Neural cell (in vitro differentiated cells): ENCODE data around the gene ABHD12B. TPM values are rescaled to one million over a fixed set of nuclear protein-coding genes. Genes with fewer than 3 reads are reported as not detected.

ENCODE experiments used
- H2AFZ ChIP-seq: fragments of 200-600, 300-800 bp; sonication (generic), shearing (Covaris generic); 2 replicates; pipeline ENCODE4 v1.6.0; 2014; ENCODE audit warnings: low read depth, mild to moderate bottlenecking, antibody characterized with exemption, low read length, moderate library complexity
- H3F3A ChIP-seq: fragments of 200-600 bp; shearing (Covaris generic); 2 replicates; pipeline ENCODE4 v1.6.1; 2016; ENCODE audit warnings: mild to moderate bottlenecking, moderate library complexity, mixed read lengths, antibody characterized with exemption, low read length; ENCODE audit not compliant: insufficient read depth, poor library complexity, severe bottlenecking
- H3K27ac ChIP-seq: fragments of 200-600, 300-800 bp; sonication (generic), shearing (Covaris generic); 2 replicates; pipeline ENCODE4 v1.5.1; 2014; ENCODE audit warnings: mild to moderate bottlenecking, low read length, moderate library complexity
- H3K27me3 ChIP-seq: fragments of 300-800, 200-600 bp; sonication (generic), shearing (Covaris generic); 2 replicates; pipeline ENCODE4 v1.6.0; 2014; ENCODE audit warnings: mild to moderate bottlenecking, low read depth, low read length, moderate library complexity; ENCODE audit not compliant: insufficient read depth
- H3K36me3 ChIP-seq: fragments of 300-800, 200-600 bp; sonication (generic), shearing (Covaris generic); 2 replicates; pipeline ENCODE4 v1.5.1; 2014; ENCODE audit warnings: mild to moderate bottlenecking, antibody characterized with exemption, low read length, moderate library complexity; ENCODE audit not compliant: insufficient read depth
- H3K4me2 ChIP-seq: fragments of 300-800, 200-600 bp; sonication (generic), shearing (Covaris generic); 2 replicates; pipeline ENCODE4 v1.6.0; 2014; ENCODE audit warnings: mild to moderate bottlenecking, low read length
- H3K4me3 ChIP-seq: fragments of 300-800, 200-600 bp; sonication (generic), shearing (Covaris generic); 2 replicates; pipeline ENCODE4 v1.5.1; 2014; ENCODE audit warnings: mild to moderate bottlenecking, low read length, moderate library complexity
- H3K79me2 ChIP-seq: fragments of 200-600 bp; shearing (Covaris generic); replicated peaks from 2 replicates; pipeline ENCODE4 v1.6.0; 2014; ENCODE audit warnings: mild to moderate bottlenecking, low read length, moderate library complexity; ENCODE audit not compliant: insufficient read depth
- H3K9ac ChIP-seq: fragments of 300-800, 200-600 bp; sonication (generic), shearing (Covaris generic); 2 replicates; pipeline ENCODE4 v1.6.1; 2016; ENCODE audit warnings: mild to moderate bottlenecking, low read length, mixed read lengths
- H3K9me2 ChIP-seq: fragments of 200-600 bp; shearing (Covaris generic); 2 replicates; pipeline ENCODE4 v1.6.1; 2016; ENCODE audit warnings: mild to moderate bottlenecking, low read length, mixed read lengths; ENCODE audit not compliant: insufficient read depth
- H3K9me3 ChIP-seq: fragments of 200-600, 300-800 bp; sonication (generic), shearing (Covaris generic); 2 replicates; pipeline ENCODE4 v1.6.1; 2016; ENCODE audit warnings: mild to moderate bottlenecking, mixed run types, low read length, moderate library complexity, mixed read lengths
- H4K20me1 ChIP-seq: fragments of 200-600 bp; shearing (Covaris generic); 2 replicates; pipeline ENCODE4 v1.6.1; 2016; ENCODE audit warnings: mild to moderate bottlenecking, mixed run types; ENCODE audit not compliant: insufficient read depth
- CTCF ChIP-seq: fragments of 450-650 bp; IDR thresholded peaks from 2 replicates; pipeline ENCODE4 v1.5.1; 2014; ENCODE audit warnings: antibody characterized with exemption, mild to moderate bottlenecking, moderate library complexity; ENCODE audit not compliant: poor library complexity, severe bottlenecking
- EP300 ChIP-seq: fragments of 450-650 bp; conservative IDR thresholded peaks from 2 replicates; pipeline ENCODE4 v1.6.1; 2014; ENCODE audit warnings: antibody characterized with exemption, mild to moderate bottlenecking, moderate library complexity; ENCODE audit not compliant: poor library complexity, severe bottlenecking
- EZH2 ChIP-seq: fragments of 200-600, 300-800 bp; shearing (Covaris generic), sonication (generic); IDR thresholded peaks from 2 replicates; pipeline ENCODE4 v1.6.1; 2014; ENCODE audit warnings: antibody characterized with exemption, low read length, borderline replicate concordance, mild to moderate bottlenecking; ENCODE audit not compliant: insufficient read depth, poor library complexity, severe bottlenecking
- MXI1 ChIP-seq: fragments of 450-650 bp; conservative IDR thresholded peaks from 2 replicates; pipeline ENCODE4 v1.6.1; 2014; ENCODE audit warnings: antibody characterized with exemption, mild to moderate bottlenecking; ENCODE audit not compliant: poor library complexity, severe bottlenecking
- POLR2AphosphoS5 ChIP-seq: IDR thresholded peaks from 2 replicates; pipeline ENCODE4 v1.6.1; 2012
- RAD21 ChIP-seq: fragments of 450-650 bp; conservative IDR thresholded peaks from 2 replicates; pipeline ENCODE4 v1.6.1; 2014; ENCODE audit warnings: antibody characterized with exemption, mild to moderate bottlenecking, moderate library complexity
- REST ChIP-seq: IDR thresholded peaks from 2 replicates; pipeline ENCODE4 v1.6.1; 2012; ENCODE audit warnings: borderline replicate concordance
- SMC3 ChIP-seq: fragments of 450-650 bp; conservative IDR thresholded peaks from 2 replicates; pipeline ENCODE4 v1.6.1; 2014; ENCODE audit warnings: antibody characterized with exemption, mild to moderate bottlenecking, moderate library complexity; ENCODE audit not compliant: poor library complexity
- TAF1 ChIP-seq: IDR thresholded peaks from 2 replicates; pipeline ENCODE4 v1.6.1; 2012; ENCODE audit warnings: low read depth
- polyA plus RNA-seq: library from polyadenylated mRNA; depleted of rRNA; stranded (reverse); fragments of >200 nt; gene quantifications from 2 replicates; pipeline ENCODE4 v1.2.3, GENCODE V29; 2014

The ABHD12B gene
- polyA plus RNA-seq, 1 donor from 2014 or later: not detected

GRCh38 chr14:50920482-50921230 lies 48.8 kb downstream of the ABHD12B start:
- H3K4me2 ChIP-seq: no peak overlapping the region
- H3K9ac ChIP-seq: no peak overlapping the region
- no peak overlapping the region for H2AFZ ChIP-seq
- no peaks in the 10 kb centered on the region for H3K79me2 ChIP-seq
- no peak overlapping the region for H3K27ac ChIP-seq
- no peaks in the 10 kb centered on the region for H3K27me3 ChIP-seq
- no peaks in the 10 kb centered on the region for H3F3A ChIP-seq
- H3K4me3 ChIP-seq: no peak overlapping the region
- TF ChIP-seq REST: no peak
- H3K9me2 ChIP-seq: no peaks in the 10 kb centered on the region
- no peaks in the 10 kb centered on the region for H3K9me3 ChIP-seq
- H4K20me1 ChIP-seq: no peaks in the 10 kb centered on the region
- H3K36me3 ChIP-seq: no peaks in the 10 kb centered on the region

- H3K4me3 ChIP-seq: no peak overlapping the region
- no peaks in the 10 kb centered on the region for H4K20me1 ChIP-seq
- H3K4me2 ChIP-seq: no peak overlapping the region
- no peak for TF ChIP-seq EZH2
- no peak for TF ChIP-seq REST
- no peak for TF ChIP-seq POLR2AphosphoS5
- TF ChIP-seq CTCF: no peak
- TF ChIP-seq MXI1: no peak
- TF ChIP-seq RAD21: no peak
- no peak for TF ChIP-seq TAF1
- TF ChIP-seq EP300: no peak
- TF ChIP-seq SMC3: no peak
- no peaks in the 10 kb centered on the region for H3K79me2 ChIP-seq
- H3F3A ChIP-seq: no peaks in the 10 kb centered on the region
- H3K27ac ChIP-seq: no peak overlapping the region
- no peaks in the 10 kb centered on the region for H3K27me3 ChIP-seq
- H3K9me2 ChIP-seq: no peaks in the 10 kb centered on the region
- no peak overlapping the region for H3K9ac ChIP-seq
- H3K9me3 ChIP-seq: no peaks in the 10 kb centered on the region
- H3K36me3 ChIP-seq: no peaks in the 10 kb centered on the region
- H2AFZ ChIP-seq: no peak overlapping the region
These were observed 51.0 kb downstream of the ABHD12B start for GRCh38 chr14:50922803-50923202.
